Measurements from ENCODE around the gene ELAC1. TPM values are rescaled to one million over a fixed set of nuclear protein-coding genes. Genes with fewer than 3 reads are reported as not detected.
A peak's percentile ranks its signal among the peaks of the same experiment; 100 is the strongest.

ELAC1 gene
- total and polyA plus RNA-seq, 2 of the 8 experiments (the other 6 are each of a cell fraction or from before 2014, with no cell fraction given), result 2.3 to 3.4 TPM

GRCh38 chr18:50967714-50968661, at the start of gene ELAC1 (continued):
- TF ChIP-seq SP2 (IDR thresholded peaks at IDR 0.05; ENCODE audit: low read length), result peak; percentile 73
- no peak for TF ChIP-seq GTF2F1 (IDR thresholded peaks at IDR 0.05; ENCODE audit: borderline replicate concordance, low read depth, low read length)
- TF ChIP-seq KDM5A (IDR thresholded peaks at IDR 0.05; ENCODE audit: low read length), result no peak
- TF ChIP-seq TBP (IDR thresholded peaks at IDR 0.05; ENCODE audit: low read depth, low read length), result peak; percentile 88
- TF ChIP-seq EZH2 (IDR thresholded peaks at IDR 0.05; ENCODE audit: low read depth, low read length, severe bottlenecking), result no peak
- TF ChIP-seq SP4 (IDR thresholded peaks at IDR 0.05; ENCODE audit: low read length), result no peak
- TF ChIP-seq CREB1 (IDR thresholded peaks at IDR 0.05), result peak; percentile 41; the same call in 1 of the 2 replicates
- peak; percentile 78 for TF ChIP-seq POLR2AphosphoS5 (IDR thresholded peaks at IDR 0.05; ENCODE audit: low read depth, low read length)
- TF ChIP-seq SP1 (IDR thresholded peaks at IDR 0.05; ENCODE audit: low read depth, low read length), result no peak
- TF ChIP-seq RAD21 (IDR thresholded peaks at IDR 0.05 in 1 of 2, conservative IDR thresholded peaks at IDR 0.05 in 1 of 2; ENCODE audit: low read depth in 2 of 2, low read length in 2 of 2), result peak in 1 of 2 experiments; percentile 21; a peak in 1 of 4 replicates
- no peak for TF ChIP-seq ATF2 (IDR thresholded peaks at IDR 0.05; ENCODE audit: low read length)
- TF ChIP-seq HDAC6 (IDR thresholded peaks at IDR 0.05; ENCODE audit: low read depth, low read length), result no peak
- TF ChIP-seq JUN (IDR thresholded peaks at IDR 0.05; ENCODE audit: low read depth, low read length), result no peak
- no peak for TF ChIP-seq CBX5 (IDR thresholded peaks at IDR 0.05; ENCODE audit: low read depth, low read length)
- peak; percentile 70 for TF ChIP-seq SAP30 (IDR thresholded peaks at IDR 0.05; ENCODE audit: insufficient read depth, insufficient replicate concordance, low read length)

Data from H1 (cell line).